NCI-H1105 treated with DMSO at 0.1 percent for 48 hours (cell line): Measurements from ENCODE around the gene GON4L.
"Not testable (repeated sequence)": the region's sequence is repeated elsewhere in the genome, so short reads cannot be mapped to it uniquely, and the experiment has no call there.

Experiments used
- DNase-seq: peaks from one replicate; lab custom pipeline; 2025; lab: John Stamatoyannopoulos, UW

GON4L gene

GRCh38 chr1:155744711-155745283 lies 112.2 kb downstream of the GON4L start:
- no peak for DNase-seq

- no peak for DNase-seq
These were observed 115.1 kb downstream of the GON4L start for GRCh38 chr1:155741908-155742307.

GRCh38 chr1:155740995-155741394 lies 116.0 kb downstream of the GON4L start:
- DNase-seq, result no peak

- DNase-seq, result peak; percentile 47
These were observed 127.7 kb downstream of the GON4L start for GRCh38 chr1:155729031-155729898.

- no peak for DNase-seq
These were observed 131.9 kb downstream of the GON4L start for GRCh38 chr1:155725142-155725541.

- no peak for DNase-seq
These were observed 137.3 kb downstream of the GON4L start for GRCh38 chr1:155719703-155720102.

- DNase-seq, result not testable (repeated sequence)
These were observed 138.4 kb downstream of the GON4L start for GRCh38 chr1:155718524-155719115.

- DNase-seq, result no peak
These were observed 140.0 kb downstream of the GON4L start for GRCh38 chr1:155717041-155717440.

- DNase-seq, result no peak
These were observed 141.2 kb downstream of the GON4L start for GRCh38 chr1:155715777-155716176.

GRCh38 chr1:155715056-155715455 lies 142.0 kb downstream of the GON4L start:
- not testable (repeated sequence) for DNase-seq

GRCh38 chr1:155713075-155713474 lies 143.9 kb downstream of the GON4L start:
- DNase-seq, result no peak

- DNase-seq, result not testable (repeated sequence)
These were observed 144.4 kb downstream of the GON4L start for GRCh38 chr1:155712636-155713035.

GRCh38 chr1:155711457-155711856 lies 145.6 kb downstream of the GON4L start:
- DNase-seq, result not testable (repeated sequence)

- no peak for DNase-seq
These were observed 147.6 kb downstream of the GON4L start for GRCh38 chr1:155709391-155709790.

GRCh38 chr1:155706139-155706538 lies 150.9 kb downstream of the GON4L start:
- no peak for DNase-seq

- DNase-seq, result not testable (repeated sequence)
These were observed 152.6 kb downstream of the GON4L start for GRCh38 chr1:155704414-155704813.

- DNase-seq, result no peak
These were observed 153.8 kb downstream of the GON4L start for GRCh38 chr1:155703216-155703615.

GRCh38 chr1:155701675-155702074 lies 155.3 kb downstream of the GON4L start:
- DNase-seq, result not testable (repeated sequence)
